Hepatocyte (in vitro differentiated cells): ENCODE data around the gene WDR62. TPM values are rescaled to one million over a fixed set of nuclear protein-coding genes. Genes with fewer than 3 reads are reported as not detected.

Experiments
- DNase-seq: peaks from one replicate; pipeline ENCODE4 v3.0.0-alpha.2; 2016; ENCODE audit warnings: low spot score
- H2AFZ ChIP-seq: fragments of 200-600 bp; sonication (generic); 2 replicates; pipeline ENCODE4 v1.6.0; 2016; ENCODE audit warnings: antibody characterized with exemption, mild to moderate bottlenecking
- H3K27ac ChIP-seq: fragments of 200-600 bp; sonication (generic); 2 replicates; pipeline ENCODE4 v1.5.1; 2016; ENCODE audit warnings: mild to moderate bottlenecking
- H3K27me3 ChIP-seq: fragments of 200-600 bp; sonication (generic); 2 replicates; pipeline ENCODE4 v1.6.1; 2016
- H3K36me3 ChIP-seq: fragments of 200-600 bp; sonication (generic); replicated peaks from 2 replicates; pipeline ENCODE4 v1.5.1; 2016; ENCODE audit warnings: low read depth; ENCODE audit not compliant: insufficient read depth
- H3K4me1 ChIP-seq: fragments of 200-600 bp; sonication (generic); 2 replicates; pipeline ENCODE4 v1.5.1; 2016; ENCODE audit warnings: mild to moderate bottlenecking, moderate library complexity; ENCODE audit not compliant: insufficient read depth
- H3K4me2 ChIP-seq: fragments of 200-600 bp; sonication (generic); 2 replicates; pipeline ENCODE4 v1.6.0; 2016
- H3K4me3 ChIP-seq: fragments of 200-600 bp; sonication (generic); 2 replicates; pipeline ENCODE4 v1.5.1; 2016; ENCODE audit warnings: mild to moderate bottlenecking
- H3K79me2 ChIP-seq: fragments of 200-600 bp; sonication (generic); 2 replicates; pipeline ENCODE4 v1.6.0; 2017; ENCODE audit warnings: mild to moderate bottlenecking
- H3K9me2 ChIP-seq: fragments of 200-600 bp; sonication (generic); replicated peaks from 2 replicates; pipeline ENCODE4 v1.6.0; 2017; ENCODE audit warnings: mild to moderate bottlenecking; ENCODE audit not compliant: insufficient read depth
- H3K9me3 ChIP-seq: fragments of 200-600 bp; sonication (generic); 2 replicates; pipeline ENCODE4 v1.5.1; 2016; ENCODE audit warnings: low read depth, mild to moderate bottlenecking
- H4K20me1 ChIP-seq: fragments of 200-600 bp; sonication (generic); 2 replicates; pipeline ENCODE4 v1.6.0; 2016; ENCODE audit warnings: mild to moderate bottlenecking; ENCODE audit not compliant: insufficient read depth, poor library complexity, severe bottlenecking
- CTCF ChIP-seq: fragments of 200-600 bp; sonication (generic); IDR thresholded peaks from 2 replicates; pipeline ENCODE4 v1.5.1; 2016; ENCODE audit warnings: antibody characterized with exemption, mild to moderate bottlenecking; ENCODE audit not compliant: poor library complexity
- EZH2 ChIP-seq: fragments of 200-600 bp; sonication (generic); IDR thresholded peaks from 2 replicates; pipeline ENCODE4 v1.6.1; 2016; ENCODE audit warnings: antibody characterized with exemption, mild to moderate bottlenecking, borderline replicate concordance
- EZH2phosphoT487 ChIP-seq: fragments of 200-600 bp; sonication (generic); IDR thresholded peaks from one replicate; pipeline ENCODE4 v1.6.1; 2018; ENCODE audit warnings: antibody characterized with exemption, mild to moderate bottlenecking, low read depth, moderate library complexity; ENCODE audit not compliant: unreplicated experiment, severe bottlenecking
- WGBS: methylation state at CpG from one replicate; pipeline ENCODE4 v1.1.6; 2016; ENCODE audit warnings: low lambda C conversion rate; ENCODE audit errors: missing lambda C conversion rate; 5-methylcytosine and 5-hydroxymethylcytosine counted together
- polyA plus RNA-seq: library from polyadenylated mRNA; unstranded; fragments of >200 nt; fragmentation: Nextera tagmentation; extraction: Ambion mirVana; gene quantifications from 2 replicates; pipeline ENCODE4 v1.2.1, GENCODE V29; 2016
- total RNA-seq: library from RNA; depleted of rRNA; stranded (reverse); fragments of >200 nt; gene quantifications from 2 replicates; pipeline ENCODE4 v1.2.3, GENCODE V29; 2014

WDR62 gene
- total and polyA plus RNA-seq, 2 experiments from 2014 or later, result 2.1 to 4.6 TPM

GRCh38 chr19:36116344-36116637 is 61.6 kb downstream of the WDR62 start:
- WGBS, result 94% methylated on average over 1 of the region's 1 CpG
- no peaks in the 10 kb centered on the region for H4K20me1 ChIP-seq
- peak overlapping the region; percentile 54 for H3K27ac ChIP-seq
- no peaks in the 10 kb centered on the region for H3K9me3 ChIP-seq
- H3K9me2 ChIP-seq, result no peaks in the 10 kb centered on the region
- no peak for DNase-seq
- no peaks in the 10 kb centered on the region for H3K27me3 ChIP-seq
- H3K4me1 ChIP-seq, result peaks cover 12% of the 10 kb centered on the region
- H3K36me3 ChIP-seq, result no peaks in the 10 kb centered on the region
- TF ChIP-seq CTCF (no peak), EZH2phosphoT487 (no peak), EZH2 (no peak)
- peaks cover 32% of the 10 kb centered on the region for H3K79me2 ChIP-seq
- H3K4me3 ChIP-seq, result peak overlapping the region; percentile 29
- H2AFZ ChIP-seq, result peak overlapping the region; percentile 18
- H3K4me2 ChIP-seq, result peak overlapping the region; percentile 86

GRCh38 chr19:36120092-36120983 is 65.6 kb downstream of the WDR62 start:
- peaks cover 7% of the 10 kb centered on the region for H3K4me1 ChIP-seq
- DNase-seq, result no peak
- H3K27me3 ChIP-seq, result no peaks in the 10 kb centered on the region
- no peaks in the 10 kb centered on the region for H4K20me1 ChIP-seq
- no peaks in the 10 kb centered on the region for H3K9me2 ChIP-seq
- no peaks in the 10 kb centered on the region for H3K9me3 ChIP-seq
- whole genome bisulfite sequencing, result 89% methylated on average over 23 of the region's 26 CpGs
- no peak overlapping the region for H3K27ac ChIP-seq
- H2AFZ ChIP-seq, result no peak overlapping the region
- TF ChIP-seq EZH2 (no peak), EZH2phosphoT487 (no peak), CTCF (no peak)
- H3K79me2 ChIP-seq, result peaks cover 22% of the 10 kb centered on the region
- H3K36me3 ChIP-seq, result no peaks in the 10 kb centered on the region
- H3K4me2 ChIP-seq, result no peak overlapping the region
- no peak overlapping the region for H3K4me3 ChIP-seq

GRCh38 chr19:36120984-36121358 is 66.3 kb downstream of the WDR62 start:
- DNase-seq, result no peak
- peaks cover 6% of the 10 kb centered on the region for H3K4me1 ChIP-seq
- H3K4me3 ChIP-seq, result no peak overlapping the region
- H3K4me2 ChIP-seq, result no peak overlapping the region
- no peaks in the 10 kb centered on the region for H4K20me1 ChIP-seq
- H3K27me3 ChIP-seq, result no peaks in the 10 kb centered on the region
- no peak overlapping the region for H2AFZ ChIP-seq
- TF ChIP-seq EZH2 (no peak), EZH2phosphoT487 (no peak), CTCF (no peak)
- H3K27ac ChIP-seq, result no peak overlapping the region
- H3K79me2 ChIP-seq, result peaks cover 22% of the 10 kb centered on the region
- H3K9me2 ChIP-seq, result no peaks in the 10 kb centered on the region
- WGBS, result 92% methylated on average over 2 of the region's 18 CpGs
- H3K36me3 ChIP-seq, result no peaks in the 10 kb centered on the region
- H3K9me3 ChIP-seq, result no peaks in the 10 kb centered on the region
